Cardiac fibroblast (primary cell): ENCODE data around the gene DLGAP3.
"Not testable (repeated sequence)": the region's sequence is repeated elsewhere in the genome, so short reads cannot be mapped to it uniquely, and the experiment has no call there.

ENCODE experiments used
- DNase-seq, 2 donors: peaks; one replicate each; pipeline versions ENCODE4 v3.0.0 to v3.0.0-alpha.2; 2010; ENCODE audit warnings: low read depth in 2 of 2
- H3K4me3 ChIP-seq, 2 donors: replicated peaks in 1 of 2; 1 replicate in 1 of 2; 2 replicates in 1 of 2; pipeline ENCODE4 v1.5.1; 2011; ENCODE audit warnings: low read depth in 2 of 2, low read length in 2 of 2, mild to moderate bottlenecking in 2 of 2, moderate library complexity in 1 of 2
- CTCF ChIP-seq: IDR thresholded peaks from one replicate; pipeline ENCODE4 v1.5.1; 2011; ENCODE audit warnings: low read depth, mild to moderate bottlenecking, low read length, inconsistent platforms

The DLGAP3 gene

GRCh38 chr1:34950428-34950827 is 21.0 kb upstream of the DLGAP3 start:
- no peak for TF ChIP-seq CTCF
- H3K4me3 ChIP-seq: no peak overlapping the region
- no peak for DNase-seq

- not testable (repeated sequence) for H3K4me3 ChIP-seq, DNase-seq
Observed at GRCh38 chr1:34948739-34949138, 19.3 kb upstream of the DLGAP3 start.

- not testable (repeated sequence) for H3K4me3 ChIP-seq, DNase-seq
Observed at GRCh38 chr1:34947641-34948314, 18.3 kb upstream of the DLGAP3 start.

- no peak overlapping the region for H3K4me3 ChIP-seq
- TF ChIP-seq CTCF: no peak
Observed at GRCh38 chr1:34946211-34946610, 16.8 kb upstream of the DLGAP3 start.

GRCh38 chr1:34941798-34942197 is 12.3 kb upstream of the DLGAP3 start:
- H3K4me3 ChIP-seq, DNase-seq: not testable (repeated sequence)

More at GRCh38 chr1:34946211-34946610, 16.8 kb upstream of the DLGAP3 start:
- no peak for DNase-seq

- no peak for TF ChIP-seq CTCF
- no peak for DNase-seq
- H3K4me3 ChIP-seq: no peak overlapping the region
Observed at GRCh38 chr1:34930702-34931071, 1.2 kb upstream of the DLGAP3 start.

- peak overlapping the region in 1 of 2 donors; percentile 23 for H3K4me3 ChIP-seq
- TF ChIP-seq CTCF: no peak
- DNase-seq: no peak
Observed at GRCh38 chr1:34929853-34930701, 627 bp upstream of the DLGAP3 start.

- TF ChIP-seq CTCF: no peak
- no peak for DNase-seq
- peak overlapping the region in 1 of 2 donors; percentile 19 for H3K4me3 ChIP-seq
Observed at GRCh38 chr1:34928699-34929496, 552 bp downstream of the DLGAP3 start.
